GM19467 (cell line): Measurements from ENCODE around the gene FYCO1.

ENCODE experiments used
- ATAC-seq: cut with Tn5 transposase; IDR thresholded peaks from one replicate; pipeline ENCODE4 v1.9.1; 2021; ENCODE audit warnings: mild to moderate bottlenecking, moderate library complexity; ENCODE audit not compliant: unreplicated experiment

Gene FYCO1

GRCh38 chr3:45965653-45966052 is 30.0 kb downstream of the FYCO1 start:
- no peak for ATAC-seq

- ATAC-seq: no peak
These were observed 30.4 kb downstream of the FYCO1 start for GRCh38 chr3:45965253-45965652.

GRCh38 chr3:45964139-45964538 is 31.5 kb downstream of the FYCO1 start:
- no peak for ATAC-seq

GRCh38 chr3:45962033-45962432 is 33.6 kb downstream of the FYCO1 start:
- no peak for ATAC-seq

GRCh38 chr3:45960289-45960688 is 35.3 kb downstream of the FYCO1 start:
- no peak for ATAC-seq

- ATAC-seq: no peak
These were observed 36.4 kb downstream of the FYCO1 start for GRCh38 chr3:45959201-45959600.

- no peak for ATAC-seq
These were observed 37.3 kb downstream of the FYCO1 start for GRCh38 chr3:45958321-45958791.

GRCh38 chr3:45957586-45957985 is 38.0 kb downstream of the FYCO1 start:
- ATAC-seq: no peak

GRCh38 chr3:45955706-45956105 is 39.9 kb downstream of the FYCO1 start:
- ATAC-seq: no peak

GRCh38 chr3:45955017-45955647 is 40.5 kb downstream of the FYCO1 start:
- no peak for ATAC-seq

- ATAC-seq: no peak
These were observed 41.3 kb downstream of the FYCO1 start for GRCh38 chr3:45954306-45954705.

- no peak for ATAC-seq
These were observed 42.1 kb downstream of the FYCO1 start for GRCh38 chr3:45953536-45953935.

GRCh38 chr3:45952456-45952855 is 43.2 kb downstream of the FYCO1 start:
- no peak for ATAC-seq

- no peak for ATAC-seq
These were observed 43.7 kb downstream of the FYCO1 start for GRCh38 chr3:45951946-45952345.

GRCh38 chr3:45950686-45951600 is 44.7 kb downstream of the FYCO1 start:
- ATAC-seq: no peak

GRCh38 chr3:45950131-45950530 is 45.5 kb downstream of the FYCO1 start:
- no peak for ATAC-seq

GRCh38 chr3:45949432-45949831 is 46.2 kb downstream of the FYCO1 start:
- ATAC-seq: no peak

GRCh38 chr3:45948881-45949280 is 46.7 kb downstream of the FYCO1 start:
- no peak for ATAC-seq

GRCh38 chr3:45948311-45948781 is 47.3 kb downstream of the FYCO1 start:
- ATAC-seq: no peak

- ATAC-seq: no peak
These were observed 48.3 kb downstream of the FYCO1 start for GRCh38 chr3:45947361-45947760.

- no peak for ATAC-seq
These were observed 48.7 kb downstream of the FYCO1 start for GRCh38 chr3:45946875-45947274.

- ATAC-seq: no peak
These were observed 49.3 kb downstream of the FYCO1 start for GRCh38 chr3:45946307-45946706.
